Breast epithelium (tissue), 3 donors: ENCODE measurements around the gene MED1.
"Not testable (repeated sequence)": the region's sequence is repeated elsewhere in the genome, so short reads cannot be mapped to it uniquely, and the experiment has no call there.

ENCODE experiments used
- CTCF ChIP-seq, 3 donors: fragments of 450-650 bp; IDR thresholded peaks; one replicate each; pipeline ENCODE4 v1.5.1; 2016 to 2017; ENCODE audit warnings: antibody characterized with exemption in 3 of 3, mild to moderate bottlenecking in 3 of 3, moderate library complexity in 3 of 3
- POLR2A ChIP-seq: fragments of 450-650 bp; IDR thresholded peaks from one replicate; pipeline ENCODE4 v1.6.1; 2016; ENCODE audit warnings: antibody characterized with exemption, mild to moderate bottlenecking, moderate library complexity
- POLR2AphosphoS5 ChIP-seq, 3 donors: sonication (generic); formaldehyde crosslinking; IDR thresholded peaks; one replicate each; pipeline ENCODE4 v1.6.1; 2017; ENCODE audit warnings: antibody characterized with exemption in 3 of 3

GRCh38 chr17:39464639-39465181 is 13.6 kb upstream of the MED1 start:
- not testable (repeated sequence) for TF ChIP-seq CTCF (IDR thresholded peaks at IDR 0.05); POLR2AphosphoS5 (IDR thresholded peaks at IDR 0.05); POLR2A
